ENCODE measurements around the gene FBXW12.
A peak's percentile ranks its signal among the peaks of the same experiment; 100 is the strongest.
"Not testable (repeated sequence)": the region's sequence is repeated elsewhere in the genome, so short reads cannot be mapped to it uniquely, and the experiment has no call there.

FBXW12 gene

GRCh38 chr3:48372862-48373435 is 930 bp downstream of the FBXW12 start:
- no peak for DNase-seq (ENCODE audit: low spot score)

- DNase-seq (ENCODE audit: low spot score): no peak
Observed at GRCh38 chr3:48387634-48388033, 15.6 kb downstream of the FBXW12 start.

GRCh38 chr3:48388966-48389365 is 16.9 kb downstream of the FBXW12 start:
- DNase-seq (ENCODE audit: low spot score): no peak

GRCh38 chr3:48394391-48394790 is 22.4 kb downstream of the FBXW12 start:
- DNase-seq (ENCODE audit: low spot score): no peak

- DNase-seq (ENCODE audit: low spot score): no peak
Observed at GRCh38 chr3:48395714-48396113, 23.7 kb downstream of the FBXW12 start.

GRCh38 chr3:48397767-48398681 is 26.0 kb downstream of the FBXW12 start:
- DNase-seq (ENCODE audit: low spot score): no peak

- no peak for DNase-seq (ENCODE audit: low spot score)
Observed at GRCh38 chr3:48398701-48399386, 26.8 kb downstream of the FBXW12 start.

- no peak for DNase-seq (ENCODE audit: low spot score)
Observed at GRCh38 chr3:48399387-48400172, 27.6 kb downstream of the FBXW12 start.

GRCh38 chr3:48400824-48401433 is 28.9 kb downstream of the FBXW12 start:
- DNase-seq (ENCODE audit: low spot score): peak; percentile 66

GRCh38 chr3:48401434-48401901 is 29.4 kb downstream of the FBXW12 start:
- not testable (repeated sequence) for DNase-seq (ENCODE audit: low spot score)

GRCh38 chr3:48402281-48402732 is 30.3 kb downstream of the FBXW12 start:
- peak; percentile 93 for DNase-seq (ENCODE audit: low spot score)

GRCh38 chr3:48402907-48403306 is 30.9 kb downstream of the FBXW12 start:
- DNase-seq (ENCODE audit: low spot score): no peak

GRCh38 chr3:48403533-48404439 is 31.8 kb downstream of the FBXW12 start:
- no peak for DNase-seq (ENCODE audit: low spot score)

GRCh38 chr3:48404440-48405342 is 32.7 kb downstream of the FBXW12 start:
- no peak for DNase-seq (ENCODE audit: low spot score)

- no peak for DNase-seq (ENCODE audit: low spot score)
Observed at GRCh38 chr3:48405343-48405881, 33.4 kb downstream of the FBXW12 start.

GRCh38 chr3:48405971-48406370 is 34.0 kb downstream of the FBXW12 start:
- DNase-seq (ENCODE audit: low spot score): no peak

GRCh38 chr3:48406443-48407431 is 34.7 kb downstream of the FBXW12 start:
- no peak for DNase-seq (ENCODE audit: low spot score)

All from AG08395 (cell line).